H9 (cell line): ENCODE results near the gene VENTX. TPM values are rescaled to one million over a fixed set of nuclear protein-coding genes. Genes with fewer than 3 reads are reported as not detected.
A peak's percentile ranks its signal among the peaks of the same experiment; 100 is the strongest.

Source experiments
- DNase-seq: peaks from one replicate; pipeline ENCODE4 v3.0.0-alpha.2; 2017
- H2AFZ ChIP-seq: one replicate; pipeline ENCODE4 v1.6.1; 2013; ENCODE audit warnings: mild to moderate bottlenecking, low read length, control low read depth, moderate library complexity
- H2AK5ac ChIP-seq: 2 replicates; pipeline ENCODE4 v1.6.1; 2013; ENCODE audit warnings: low read length, control low read depth, mixed read lengths; ENCODE audit not compliant: insufficient read length
- H2BK120ac ChIP-seq: one replicate; pipeline ENCODE4 v1.6.1; 2013; ENCODE audit warnings: low read depth, mild to moderate bottlenecking, low read length, control low read depth, inconsistent platforms; ENCODE audit not compliant: poor library complexity, severe bottlenecking
- H2BK12ac ChIP-seq: 2 replicates; pipeline ENCODE4 v1.6.1; 2013; ENCODE audit warnings: low read length, control low read depth, mixed read lengths, low read depth; ENCODE audit not compliant: insufficient read length
- H2BK15ac ChIP-seq: 2 replicates; pipeline ENCODE4 v1.6.1; 2013; ENCODE audit warnings: low read depth, low read length, control low read depth
- H2BK20ac ChIP-seq: one replicate; pipeline ENCODE4 v1.6.1; 2013; ENCODE audit warnings: low read depth, mild to moderate bottlenecking, low read length, control low read depth, inconsistent platforms; ENCODE audit not compliant: poor library complexity, severe bottlenecking
- H2BK5ac ChIP-seq: 2 replicates; pipeline ENCODE4 v1.6.1; 2013; ENCODE audit warnings: low read length, control low read depth, mixed read lengths; ENCODE audit not compliant: insufficient read length
- H3K14ac ChIP-seq: 2 replicates; pipeline ENCODE4 v1.6.1; 2013; ENCODE audit warnings: low read length, control low read depth; ENCODE audit not compliant: insufficient read depth
- H3K18ac ChIP-seq: 2 replicates; pipeline ENCODE4 v1.6.1; 2013; ENCODE audit warnings: low read depth, mild to moderate bottlenecking, mixed read lengths, low read length, control low read depth; ENCODE audit not compliant: insufficient read length
- H3K23ac ChIP-seq: 2 replicates; pipeline ENCODE4 v1.6.1; 2013; ENCODE audit warnings: low read length, control low read depth, mixed read lengths, low read depth; ENCODE audit not compliant: insufficient read length
- H3K23me2 ChIP-seq: 2 replicates; pipeline ENCODE4 v1.6.1; 2013; ENCODE audit warnings: low read depth, mild to moderate bottlenecking, mixed read lengths, low read length, control low read depth; ENCODE audit not compliant: insufficient read length, poor library complexity, severe bottlenecking
- H3K27ac ChIP-seq: 2 replicates; pipeline ENCODE4 v1.5.1; 2013; ENCODE audit warnings: low read length, control low read depth, mixed read lengths, low read depth; ENCODE audit not compliant: insufficient read length
- H3K27me3 ChIP-seq: 2 replicates; pipeline ENCODE4 v1.6.1; 2013; ENCODE audit warnings: low read length, control low read depth, inconsistent platforms; ENCODE audit not compliant: insufficient read depth
- H3K4ac ChIP-seq: 2 replicates; pipeline ENCODE4 v1.6.1; 2013; ENCODE audit warnings: low read depth, mild to moderate bottlenecking, control low read depth, inconsistent platforms, low read length, moderate library complexity
- H3K4me1 ChIP-seq: 2 replicates; pipeline ENCODE4 v1.6.1; 2013; ENCODE audit warnings: low read length, control low read depth, inconsistent platforms; ENCODE audit not compliant: insufficient read depth
- H3K4me2 ChIP-seq: 2 replicates; pipeline ENCODE4 v1.6.1; 2013; ENCODE audit warnings: low read length, control low read depth, mixed read lengths; ENCODE audit not compliant: insufficient read length, insufficient read depth
- H3K56ac ChIP-seq: 2 replicates; pipeline ENCODE4 v1.6.1; 2013; ENCODE audit warnings: low read depth, mild to moderate bottlenecking, mixed read lengths, low read length, control low read depth; ENCODE audit not compliant: insufficient read length
- H3K79me1 ChIP-seq: 2 replicates; pipeline ENCODE4 v1.6.1; 2013; ENCODE audit warnings: low read depth, mild to moderate bottlenecking, moderate library complexity, low read length, control low read depth, inconsistent platforms; ENCODE audit not compliant: insufficient read depth, poor library complexity, severe bottlenecking
- H3K79me2 ChIP-seq: 2 replicates; pipeline ENCODE4 v1.6.1; 2013; ENCODE audit warnings: low read length, control low read depth, inconsistent platforms; ENCODE audit not compliant: insufficient read depth
- H3K9ac ChIP-seq: 2 replicates; pipeline ENCODE4 v1.6.1; 2013; ENCODE audit warnings: low read length, control low read depth, mixed read lengths; ENCODE audit not compliant: insufficient read length; ENCODE audit errors: extremely low read depth
- H3K9me3 ChIP-seq: one replicate; pipeline ENCODE4 v1.6.1; 2013; ENCODE audit warnings: low read depth, low read length, inconsistent platforms; ENCODE audit not compliant: control insufficient read depth
- H3T11ph ChIP-seq: one replicate; pipeline ENCODE4 v1.6.1; 2013; ENCODE audit warnings: mild to moderate bottlenecking, low read length, control low read depth, inconsistent platforms
- H4K20me1 ChIP-seq: one replicate; pipeline ENCODE4 v1.6.1; 2013; ENCODE audit not compliant: control insufficient read depth, insufficient read length, insufficient read depth
- H4K5ac ChIP-seq: 2 replicates; pipeline ENCODE4 v1.6.1; 2013; ENCODE audit warnings: low read depth, mild to moderate bottlenecking, mixed read lengths, low read length, control low read depth; ENCODE audit not compliant: insufficient read length
- H4K8ac ChIP-seq: replicated peaks from 2 replicates; pipeline ENCODE4 v1.6.1; 2013; ENCODE audit warnings: low read length, control low read depth, mixed read lengths, low read depth; ENCODE audit not compliant: insufficient read length
- H4K91ac ChIP-seq: 2 replicates; pipeline ENCODE4 v1.6.1; 2013; ENCODE audit warnings: low read depth, mild to moderate bottlenecking, moderate library complexity, mixed read lengths, low read length, control low read depth; ENCODE audit not compliant: insufficient read length
- H3K27ac Mint-ChIP-seq, 3 experiments: 2 replicates in 2 of 3; 3 replicates in 1 of 3; pipeline ENCODE4 v1.8.0; 2020 to 2021; ENCODE audit warnings: mixed read lengths in 3 of 3, mild to moderate bottlenecking in 1 of 3, moderate library complexity in 1 of 3
- H3K27me3 Mint-ChIP-seq: 2 replicates; pipeline ENCODE4 v1.8.0; 2021; ENCODE audit warnings: low read depth, mild to moderate bottlenecking, moderate library complexity, mixed read lengths
- H3K36me3 Mint-ChIP-seq, 3 experiments: 2 replicates in 2 of 3; 3 replicates in 1 of 3; pipeline ENCODE4 v1.8.0; 2020 to 2021; ENCODE audit warnings: low read depth in 3 of 3, mixed read lengths in 3 of 3; ENCODE audit not compliant: insufficient read depth in 1 of 3
- H3K4me1 Mint-ChIP-seq, 2 experiments: 2 replicates each; pipeline ENCODE4 v1.8.0; 2020; ENCODE audit warnings: mixed read lengths in 2 of 2
- H3K4me3 Mint-ChIP-seq, 2 experiments: 2 replicates in 1 of 2; 3 replicates in 1 of 2; pipeline ENCODE4 v1.8.0; 2020 to 2021; ENCODE audit warnings: mild to moderate bottlenecking in 2 of 2, mixed read lengths in 2 of 2, moderate library complexity in 1 of 2
- H3K9me3 Mint-ChIP-seq, 2 experiments: 2 replicates in 1 of 2; 3 replicates in 1 of 2; pipeline ENCODE4 v1.8.0; 2020; ENCODE audit warnings: mild to moderate bottlenecking in 2 of 2, mixed read lengths in 2 of 2, moderate library complexity in 1 of 2
- WGBS: extraction: QIAGEN DNeasy Blood & Tissue Kit; methylation state at CpG from one replicate; pipeline ENCODE4 v1.1.7; 2013; ENCODE audit warnings: missing lambda C conversion rate, low lambda C conversion rate, mixed read lengths; ENCODE audit not compliant: insufficient read length; ENCODE audit errors: extremely low coverage; 5-methylcytosine and 5-hydroxymethylcytosine counted together
- total RNA-seq: library from RNA; stranded (reverse); gene quantifications from 2 replicates; pipeline ENCODE4 v1.2.1, GENCODE V29; 2021
- TF ChIP-seq, protein P1 (sequence below): fragments of 200-600 bp; sonication (generic); conservative IDR thresholded peaks from 3 replicates; pipeline ENCODE4 v1.8.0; 2021; ENCODE audit warnings: antibody characterized with exemption, mild to moderate bottlenecking

VENTX gene
- total RNA-seq, 1 experiment from 2014 or later: 10.9 TPM

DNA sequence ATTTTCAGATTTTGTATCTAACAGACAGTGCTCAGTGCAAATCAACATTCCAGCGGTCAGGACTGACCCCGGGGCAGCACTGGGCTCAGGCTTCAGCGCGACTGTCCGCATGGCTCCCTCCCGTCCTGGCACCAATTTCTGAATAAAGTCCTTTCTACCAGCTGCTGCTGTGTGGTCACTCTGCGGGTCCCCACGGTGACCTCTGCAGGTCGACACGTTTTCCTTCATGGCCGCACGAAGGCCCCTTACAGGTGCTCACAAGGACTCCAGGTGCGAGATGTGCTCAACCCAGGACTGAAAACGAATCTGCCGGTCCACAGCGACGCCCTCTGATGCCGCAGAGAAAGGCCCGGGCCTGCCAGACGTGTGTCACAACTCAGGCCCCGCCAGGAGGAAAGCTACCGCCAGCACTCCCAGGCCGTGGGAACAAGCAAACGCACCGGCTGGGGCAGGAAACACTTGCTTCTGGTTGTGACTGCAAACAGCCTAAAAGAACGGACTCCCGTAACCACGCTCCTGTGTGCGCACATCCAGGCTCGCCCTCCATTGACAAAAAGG is 11.3 kb upstream of the VENTX start:
- H3K27me3 ChIP-seq: peaks cover 6% of the 10 kb centered on the region; the same call in 1 of the 2 replicates
- H3T11ph ChIP-seq: no peak overlapping the region
- H4K20me1 ChIP-seq: no peaks in the 10 kb centered on the region
- H3K4me1 Mint-ChIP-seq: peaks cover 27 to 31% of the 10 kb centered on the region in 2 experiments
- H2BK20ac ChIP-seq: no peak overlapping the region
- no peak overlapping the region for H2BK120ac ChIP-seq
- no peak overlapping the region for H3K9ac ChIP-seq
- no peak overlapping the region; the same call in 1 of the 2 replicates for H3K14ac ChIP-seq
- DNase-seq: no peak
- H3K4ac ChIP-seq: no peak overlapping the region
- H3K56ac ChIP-seq: no peak overlapping the region
- no peak overlapping the region for H2AK5ac ChIP-seq
- WGBS: no CpG with 5 or more reads among the region's 30 CpGs
- H2AFZ ChIP-seq: no peak overlapping the region
- no peak overlapping the region for H2BK12ac ChIP-seq
- peak overlapping the region in 1 of 3 experiments; percentile 59; a peak in 2 of 7 replicates for H3K27ac Mint-ChIP-seq
- no peaks in the 10 kb centered on the region for H3K79me2 ChIP-seq
- no peak overlapping the region for H3K4me3 Mint-ChIP-seq
- no peak overlapping the region for H4K8ac ChIP-seq
- no peak overlapping the region for H4K91ac ChIP-seq
- no peak overlapping the region for H2BK5ac ChIP-seq
- H4K5ac ChIP-seq: no peak overlapping the region
- H3K4me2 ChIP-seq: no peak overlapping the region
- H3K9me3 ChIP-seq: no peaks in the 10 kb centered on the region
- no peak overlapping the region for H3K23ac ChIP-seq
- H3K18ac ChIP-seq: peak overlapping the region; percentile 8
- TF ChIP-seq, protein P1, sequence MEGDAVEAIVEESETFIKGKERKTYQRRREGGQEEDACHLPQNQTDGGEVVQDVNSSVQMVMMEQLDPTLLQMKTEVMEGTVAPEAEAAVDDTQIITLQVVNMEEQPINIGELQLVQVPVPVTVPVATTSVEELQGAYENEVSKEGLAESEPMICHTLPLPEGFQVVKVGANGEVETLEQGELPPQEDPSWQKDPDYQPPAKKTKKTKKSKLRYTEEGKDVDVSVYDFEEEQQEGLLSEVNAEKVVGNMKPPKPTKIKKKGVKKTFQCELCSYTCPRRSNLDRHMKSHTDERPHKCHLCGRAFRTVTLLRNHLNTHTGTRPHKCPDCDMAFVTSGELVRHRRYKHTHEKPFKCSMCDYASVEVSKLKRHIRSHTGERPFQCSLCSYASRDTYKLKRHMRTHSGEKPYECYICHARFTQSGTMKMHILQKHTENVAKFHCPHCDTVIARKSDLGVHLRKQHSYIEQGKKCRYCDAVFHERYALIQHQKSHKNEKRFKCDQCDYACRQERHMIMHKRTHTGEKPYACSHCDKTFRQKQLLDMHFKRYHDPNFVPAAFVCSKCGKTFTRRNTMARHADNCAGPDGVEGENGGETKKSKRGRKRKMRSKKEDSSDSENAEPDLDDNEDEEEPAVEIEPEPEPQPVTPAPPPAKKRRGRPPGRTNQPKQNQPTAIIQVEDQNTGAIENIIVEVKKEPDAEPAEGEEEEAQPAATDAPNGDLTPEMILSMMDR: no peak
- H3K27ac ChIP-seq: no peak overlapping the region
- H3K9me3 Mint-ChIP-seq: peaks cover 2 to 5% of the 10 kb centered on the region in 2 experiments; a peak in 4 of 5 replicates
- H3K4me1 ChIP-seq: no peaks in the 10 kb centered on the region
- no peak overlapping the region for H2BK15ac ChIP-seq
- H3K23me2 ChIP-seq: no peaks in the 10 kb centered on the region
- no peaks in the 10 kb centered on the region for H3K79me1 ChIP-seq
- H3K36me3 Mint-ChIP-seq: peaks cover 0 to 5% (median 3%) of the 10 kb centered on the region in 3 experiments; a peak in 5 of 7 replicates
- H3K27me3 Mint-ChIP-seq: peaks cover 41% of the 10 kb centered on the region
